H1 (cell line): ENCODE results near the gene AUH. TPM values are rescaled to one million over a fixed set of nuclear protein-coding genes. Genes with fewer than 3 reads are reported as not detected.

Experiments used
- CHD7 ChIP-seq: fragments of 300-600 bp; sonication (generic); IDR thresholded peaks from 2 replicates; pipeline ENCODE4 v1.7.1; 2012; ENCODE audit warnings: low read length, moderate library complexity, mild to moderate bottlenecking, inconsistent platforms; ENCODE audit not compliant: insufficient replicate concordance
- SP2 ChIP-seq: IDR thresholded peaks from 2 replicates; pipeline ENCODE4 v1.6.1; 2012; ENCODE audit warnings: mild to moderate bottlenecking, low read length, inconsistent platforms
- polyA plus RNA-seq, 7 experiments: library from polyadenylated mRNA; depleted of rRNA in 3 of 7; stranded (reverse) in 5 of 7; unstranded in 2 of 7; fragments of >200 nt in 5 of 7; fragments of 200-250 nt in 2 of 7; gene quantifications; 1 replicate in 5 of 7; 2 replicates in 1 of 7; 4 replicates in 1 of 7; pipeline versions ENCODE4 v1.2.1 to v1.2.3, GENCODE V29; 2011 to 2013; ENCODE audit warnings: missing spikeins in 2 of 7, mixed read lengths in 2 of 7
- total RNA-seq: library from RNA; stranded (reverse); fragmentation: NEBNext Ultra II Directional; extraction: Animal tissue kit (Norgen Biotek cat#: 25700); gene quantifications from 2 replicates; pipeline ENCODE4 v1.2.1, GENCODE V29; 2021

The AUH gene
- total and polyA plus RNA-seq, 2 of the 8 experiments (the other 6 are each of a cell fraction or from before 2014, with no cell fraction given), result 5.8 to 21.9 TPM

GRCh38 chr9:91241909-91242308 is 119.8 kb downstream of the AUH start (continued):
- no peak for TF ChIP-seq CHD7
- no peak for TF ChIP-seq SP2
